BE2C (cell line): ENCODE data around the gene C5orf52.
A peak's percentile ranks its signal among the peaks of the same experiment; 100 is the strongest.
"Not testable (repeated sequence)": the region's sequence is repeated elsewhere in the genome, so short reads cannot be mapped to it uniquely, and the experiment has no call there.

ENCODE experiments used
- DNase-seq: peaks from one replicate; pipeline ENCODE4 v3.0.0-alpha.2; 2020
- H3K27me3 ChIP-seq: fragments of 250-450 bp; sonication (Bioruptor Pico); 2 replicates; pipeline ENCODE4 v1.5.1; 2020; ENCODE audit warnings: mild to moderate bottlenecking
- H3K36me3 ChIP-seq: fragments of 250-450 bp; sonication (Bioruptor Pico); 2 replicates; pipeline ENCODE4 v1.5.1; 2020; ENCODE audit warnings: mild to moderate bottlenecking
- H3K4me1 ChIP-seq: fragments of 250-450 bp; sonication (Bioruptor Pico); 2 replicates; pipeline ENCODE4 v1.5.1; 2020
- H3K4me3 ChIP-seq: 2 replicates; pipeline ENCODE4 v1.5.1; 2011; ENCODE audit warnings: low read depth, low read length
- H3K9me3 ChIP-seq: fragments of 250-450 bp; sonication (Bioruptor Pico); 2 replicates; pipeline ENCODE4 v1.5.1; 2020
- TF ChIP-seq, protein P1 (sequence below): IDR thresholded peaks from 2 replicates; pipeline ENCODE4 v1.5.1; 2012; ENCODE audit warnings: mild to moderate bottlenecking, low read depth, low read length

The C5orf52 gene

DNA sequence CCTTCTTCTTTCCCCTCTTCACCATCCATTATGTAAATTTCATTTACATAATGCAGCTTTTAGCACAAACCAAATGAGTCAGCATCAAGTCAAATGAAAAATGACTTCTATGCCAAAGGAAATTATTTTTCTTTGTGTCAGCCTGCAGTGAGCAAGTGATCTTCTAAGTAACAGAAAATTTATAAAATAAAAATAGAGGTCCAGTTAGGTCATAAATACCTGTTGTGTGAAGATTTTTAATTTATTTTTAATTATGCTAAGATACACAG is 43.2 kb downstream of the C5orf52 start:
- no peaks in the 10 kb centered on the region for H3K36me3 ChIP-seq
- no peak for DNase-seq
- H3K4me3 ChIP-seq = no peak overlapping the region
- H3K9me3 ChIP-seq = no peaks in the 10 kb centered on the region
- peaks cover 9% of the 10 kb centered on the region for H3K27me3 ChIP-seq
- TF ChIP-seq, protein P1, sequence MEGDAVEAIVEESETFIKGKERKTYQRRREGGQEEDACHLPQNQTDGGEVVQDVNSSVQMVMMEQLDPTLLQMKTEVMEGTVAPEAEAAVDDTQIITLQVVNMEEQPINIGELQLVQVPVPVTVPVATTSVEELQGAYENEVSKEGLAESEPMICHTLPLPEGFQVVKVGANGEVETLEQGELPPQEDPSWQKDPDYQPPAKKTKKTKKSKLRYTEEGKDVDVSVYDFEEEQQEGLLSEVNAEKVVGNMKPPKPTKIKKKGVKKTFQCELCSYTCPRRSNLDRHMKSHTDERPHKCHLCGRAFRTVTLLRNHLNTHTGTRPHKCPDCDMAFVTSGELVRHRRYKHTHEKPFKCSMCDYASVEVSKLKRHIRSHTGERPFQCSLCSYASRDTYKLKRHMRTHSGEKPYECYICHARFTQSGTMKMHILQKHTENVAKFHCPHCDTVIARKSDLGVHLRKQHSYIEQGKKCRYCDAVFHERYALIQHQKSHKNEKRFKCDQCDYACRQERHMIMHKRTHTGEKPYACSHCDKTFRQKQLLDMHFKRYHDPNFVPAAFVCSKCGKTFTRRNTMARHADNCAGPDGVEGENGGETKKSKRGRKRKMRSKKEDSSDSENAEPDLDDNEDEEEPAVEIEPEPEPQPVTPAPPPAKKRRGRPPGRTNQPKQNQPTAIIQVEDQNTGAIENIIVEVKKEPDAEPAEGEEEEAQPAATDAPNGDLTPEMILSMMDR = no peak
- no peaks in the 10 kb centered on the region for H3K4me1 ChIP-seq

DNA sequence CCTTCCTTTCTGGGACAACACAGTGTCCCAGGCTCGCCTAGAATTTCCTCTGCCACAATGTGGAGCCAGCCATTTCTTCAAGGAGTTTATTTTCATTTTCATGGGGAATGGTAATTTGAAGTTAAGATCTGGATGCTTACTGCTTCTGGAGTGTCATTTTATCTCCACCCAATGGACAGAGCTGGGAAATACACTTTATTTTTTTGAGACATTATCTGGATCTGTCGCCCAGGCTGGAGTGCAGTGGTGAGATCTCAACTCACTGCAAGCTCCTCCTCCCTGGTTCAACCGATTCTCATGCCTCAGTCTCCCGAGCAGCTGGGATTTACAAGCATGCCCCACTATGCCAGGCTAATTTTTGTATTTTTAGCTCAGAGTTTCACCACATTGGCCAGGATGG is 47.2 kb downstream of the C5orf52 start:
- Histone ChIP-seq H3K4me3 (no peak overlapping the region), H3K4me1 (no peaks in the 10 kb centered on the region), H3K9me3 (no peaks in the 10 kb centered on the region), H3K27me3 (no peaks in the 10 kb centered on the region; the same call in 1 of the 2 replicates), H3K36me3 (no peaks in the 10 kb centered on the region)
- TF ChIP-seq, protein P1 = peak; percentile 62
- peak; percentile 12 for DNase-seq

GRCh38 chr5:157719245-157719644 is 47.9 kb downstream of the C5orf52 start:
- no peaks in the 10 kb centered on the region for H3K27me3 ChIP-seq
- no peak overlapping the region for H3K4me3 ChIP-seq
- TF ChIP-seq, protein P1 = no peak
- H3K9me3 ChIP-seq = no peaks in the 10 kb centered on the region
- DNase-seq = no peak
- H3K36me3 ChIP-seq = no peaks in the 10 kb centered on the region
- no peaks in the 10 kb centered on the region for H3K4me1 ChIP-seq

- DNase-seq = no peak
- TF ChIP-seq, protein P1 = no peak
- Histone ChIP-seq H3K27me3 (no peaks in the 10 kb centered on the region), H3K36me3 (no peaks in the 10 kb centered on the region), H3K4me1 (no peaks in the 10 kb centered on the region), H3K4me3 (no peak overlapping the region), H3K9me3 (no peaks in the 10 kb centered on the region)
Observed at GRCh38 chr5:157721159-157721558, 49.8 kb downstream of the C5orf52 start.

GRCh38 chr5:157722895-157723294 is 51.6 kb downstream of the C5orf52 start:
- H3K27me3 ChIP-seq, H3K4me3 ChIP-seq, H3K9me3 ChIP-seq, DNase-seq, H3K4me1 ChIP-seq, H3K36me3 ChIP-seq: not testable (repeated sequence)

DNA sequence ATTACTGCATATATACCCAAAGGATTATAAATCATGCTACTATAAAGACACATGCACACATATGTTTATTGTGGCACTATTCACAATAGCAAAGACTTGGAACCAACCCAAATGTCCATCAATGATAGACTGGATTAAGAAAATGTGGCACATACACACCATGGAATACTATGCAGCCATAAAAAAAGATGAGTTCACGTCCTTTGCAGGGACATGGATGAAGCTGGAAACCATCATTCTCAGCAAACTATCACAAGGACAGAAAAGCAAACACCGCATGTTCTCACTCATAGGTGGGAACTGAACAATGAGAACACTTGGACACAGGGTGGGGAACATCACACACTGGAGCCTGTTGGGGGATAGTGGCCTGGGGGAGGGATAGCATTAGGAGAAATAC is 55.3 kb downstream of the C5orf52 start:
- not testable (repeated sequence) for H3K9me3 ChIP-seq, H3K36me3 ChIP-seq, H3K4me3 ChIP-seq, H3K27me3 ChIP-seq, DNase-seq, H3K4me1 ChIP-seq

DNA sequence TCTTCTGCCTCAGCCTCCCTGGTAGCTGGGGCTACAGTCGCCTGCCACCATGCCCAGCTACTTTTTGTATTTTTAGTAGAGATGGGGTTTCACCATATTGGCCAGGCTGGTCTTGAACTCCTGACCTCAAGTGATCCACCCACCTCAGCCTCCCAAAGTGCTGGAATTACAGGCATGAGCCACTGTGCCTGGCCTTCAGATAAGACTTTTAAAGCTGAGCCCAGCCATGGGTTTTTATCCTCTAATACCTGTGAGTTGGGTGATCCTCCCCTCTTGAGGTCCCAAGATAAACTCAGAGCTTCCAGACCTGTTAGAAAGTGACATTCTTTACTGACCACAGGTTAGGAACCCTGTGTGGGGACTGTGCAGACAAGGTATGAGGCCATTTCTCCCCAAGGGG is 56.5 kb downstream of the C5orf52 start:
- H3K9me3 ChIP-seq, H3K4me3 ChIP-seq, H3K36me3 ChIP-seq, DNase-seq, H3K4me1 ChIP-seq, H3K27me3 ChIP-seq: not testable (repeated sequence)
